ENCODE measurements around the gene KLHL17.
"Not testable (repeated sequence)": the region's sequence is repeated elsewhere in the genome, so short reads cannot be mapped to it uniquely, and the experiment has no call there.

The KLHL17 gene

GRCh38 chr1:993379-993995 lies 33.1 kb downstream of the KLHL17 start:
- Histone ChIP-seq H3K79me1 (ENCODE audit: low read depth, low read length) (peaks cover 12% of the 10 kb centered on the region), H4K8ac (ENCODE audit: low read depth, low read length) (no peak overlapping the region), H3K27me3 (ENCODE audit: control insufficient read depth in 3 of 3, insufficient read depth in 3 of 3, low read depth in 1 of 3, low read length in 3 of 3) (peaks cover 0 to 9% (median 0%) of the 10 kb centered on the region in 3 experiments), H3K4ac (ENCODE audit: low read length) (no peak overlapping the region), H4K91ac (ENCODE audit: low read depth, low read length, poor library complexity) (no peak overlapping the region), H3K27ac (replicated peaks; ENCODE audit: low read length) (no peak overlapping the region), H3K4me3 (ENCODE audit: low read length in 2 of 2) (no peak overlapping the region), H3K23ac (ENCODE audit: low read depth, low read length, poor library complexity) (no peak overlapping the region), H3K14ac (ENCODE audit: low read length) (no peak overlapping the region), H3K9me3 (replicated peaks in 1 of 2; ENCODE audit: control insufficient read depth in 2 of 2, insufficient read depth in 1 of 2, low read depth in 1 of 2, low read length in 2 of 2) (peaks cover 8 to 14% of the 10 kb centered on the region in 2 donors), H2BK12ac (ENCODE audit: low read length) (no peak overlapping the region), H3K36me3 (replicated peaks in 1 of 2; ENCODE audit: control insufficient read depth in 2 of 2, insufficient read depth in 2 of 2, low read length in 2 of 2) (peaks cover 0 to 5% of the 10 kb centered on the region in 2 donors), H3K4me1 (ENCODE audit: control insufficient read depth in 2 of 2, insufficient read depth in 1 of 2, low read depth in 1 of 2, low read length in 2 of 2) (peaks cover 13 to 19% of the 10 kb centered on the region in 2 donors), H2AK5ac (ENCODE audit: low read depth, low read length) (no peak overlapping the region), H3K18ac (ENCODE audit: low read length) (no peak overlapping the region), H2BK5ac (ENCODE audit: low read length) (no peak overlapping the region), H2AFZ (ENCODE audit: low read length) (no peak overlapping the region), H3K4me2 (ENCODE audit: insufficient read depth, low read length, poor library complexity, severe bottlenecking) (no peak overlapping the region), H2BK120ac (ENCODE audit: low read depth, low read length) (no peak overlapping the region), H2BK15ac (ENCODE audit: low read length) (no peak overlapping the region), H3K9ac (ENCODE audit: low read depth, low read length, poor library complexity) (no peak overlapping the region)
- no CpG with 5 or more reads among the region's 15 CpGs for WGBS, 2 donors (ENCODE audit: extremely low coverage in 2 of 2, insufficient read length in 2 of 2, insufficient replicate concordance in 1 of 2)
- DNase-seq (ENCODE audit: low spot score): no peak

- not testable (repeated sequence) for H3K14ac ChIP-seq (ENCODE audit: low read length); H3K18ac ChIP-seq (ENCODE audit: low read length); H2BK5ac ChIP-seq (ENCODE audit: low read length); H3K4me3 ChIP-seq (ENCODE audit: low read length in 2 of 2); H2BK12ac ChIP-seq (ENCODE audit: low read length); H3K9me3 ChIP-seq (replicated peaks in 1 of 2; ENCODE audit: control insufficient read depth in 2 of 2, insufficient read depth in 1 of 2, low read depth in 1 of 2, low read length in 2 of 2); H3K27me3 ChIP-seq (ENCODE audit: control insufficient read depth in 3 of 3, insufficient read depth in 3 of 3, low read depth in 1 of 3, low read length in 3 of 3); H2AK5ac ChIP-seq (ENCODE audit: low read depth, low read length); H4K8ac ChIP-seq (ENCODE audit: low read depth, low read length); H3K23ac ChIP-seq (ENCODE audit: low read depth, low read length, poor library complexity); DNase-seq (ENCODE audit: low spot score); H2BK15ac ChIP-seq (ENCODE audit: low read length); H4K91ac ChIP-seq (ENCODE audit: low read depth, low read length, poor library complexity); H2BK120ac ChIP-seq (ENCODE audit: low read depth, low read length); H2AFZ ChIP-seq (ENCODE audit: low read length); H3K27ac ChIP-seq (replicated peaks; ENCODE audit: low read length); H3K4ac ChIP-seq (ENCODE audit: low read length); H3K9ac ChIP-seq (ENCODE audit: low read depth, low read length, poor library complexity); H3K36me3 ChIP-seq (replicated peaks in 1 of 2; ENCODE audit: control insufficient read depth in 2 of 2, insufficient read depth in 2 of 2, low read length in 2 of 2); H3K4me2 ChIP-seq (ENCODE audit: insufficient read depth, low read length, poor library complexity, severe bottlenecking)
- H3K4me1 ChIP-seq (ENCODE audit: control insufficient read depth in 2 of 2, insufficient read depth in 1 of 2, low read depth in 1 of 2, low read length in 2 of 2): peaks cover 13 to 19% of the 10 kb centered on the region in 2 donors
- peaks cover 18% of the 10 kb centered on the region for H3K79me1 ChIP-seq (ENCODE audit: low read depth, low read length)
- WGBS, 2 donors (ENCODE audit: extremely low coverage in 2 of 2, insufficient read length in 2 of 2, insufficient replicate concordance in 1 of 2): no CpG with 5 or more reads among the region's 6 CpGs
Measured at GRCh38 chr1:994546-994945, 34.2 kb downstream of the KLHL17 start.

DNA sequence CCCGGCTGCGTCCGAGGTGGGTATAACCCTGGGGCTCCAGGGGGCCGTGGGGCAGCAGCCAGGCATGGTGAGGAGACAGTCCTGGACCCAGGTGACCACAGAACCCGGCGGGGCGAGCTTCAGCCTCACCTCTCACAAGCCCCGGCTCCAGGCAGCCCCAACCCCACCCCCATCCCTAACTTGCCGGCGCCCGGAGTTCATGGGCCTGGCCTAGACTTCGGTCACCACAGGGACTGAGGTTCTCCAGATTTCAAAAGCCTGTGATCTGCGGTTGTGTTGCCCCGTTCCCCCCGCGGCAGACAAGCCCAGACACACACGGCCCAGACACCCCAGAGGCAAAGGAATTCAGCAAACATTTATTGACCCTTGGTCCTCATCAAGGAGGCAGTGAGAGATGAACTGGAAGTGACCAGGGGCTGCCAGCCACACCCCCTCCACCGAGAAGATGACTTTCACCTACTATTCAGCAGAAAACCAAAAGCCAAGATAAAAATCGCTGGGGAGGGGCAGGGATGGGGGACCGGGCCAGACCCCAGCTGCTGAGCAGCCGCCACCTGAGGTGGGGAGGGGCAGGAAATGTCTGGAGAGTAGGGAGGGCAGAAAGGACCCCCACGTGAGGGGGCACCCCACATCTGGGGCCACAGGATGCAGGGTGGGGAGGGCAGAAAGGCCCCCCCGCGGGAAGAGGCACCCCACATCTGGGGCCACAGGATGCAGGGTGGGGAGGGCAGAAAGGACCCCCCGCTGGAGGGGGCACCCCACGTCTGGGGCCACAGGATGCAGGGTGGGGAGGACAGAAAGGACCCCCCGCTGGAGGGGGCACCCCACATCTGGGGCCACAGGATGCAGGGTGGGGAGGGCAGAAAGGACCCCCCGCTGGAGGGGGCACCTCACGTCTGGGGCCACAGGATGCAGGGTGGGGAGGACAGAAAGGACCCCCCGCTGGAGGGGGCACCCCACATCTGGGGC lies 35.6 kb downstream of the KLHL17 start:
- no peak overlapping the region for H2BK5ac ChIP-seq (ENCODE audit: low read length)
- no peak overlapping the region for H3K4ac ChIP-seq (ENCODE audit: low read length)
- no peak overlapping the region for H2BK15ac ChIP-seq (ENCODE audit: low read length)
- H2BK120ac ChIP-seq (ENCODE audit: low read depth, low read length): no peak overlapping the region
- peaks cover 15 to 19% of the 10 kb centered on the region in 2 donors for H3K4me1 ChIP-seq (ENCODE audit: control insufficient read depth in 2 of 2, insufficient read depth in 1 of 2, low read depth in 1 of 2, low read length in 2 of 2)
- H3K79me1 ChIP-seq (ENCODE audit: low read depth, low read length): peaks cover 22% of the 10 kb centered on the region
- WGBS, 2 donors (ENCODE audit: extremely low coverage in 2 of 2, insufficient read length in 2 of 2, insufficient replicate concordance in 1 of 2): no CpG with 5 or more reads among the region's 30 CpGs
- no peak overlapping the region for H4K8ac ChIP-seq (ENCODE audit: low read depth, low read length)
- H3K14ac ChIP-seq (ENCODE audit: low read length): peak overlapping the region; percentile 31
- no peak overlapping the region for H2AK5ac ChIP-seq (ENCODE audit: low read depth, low read length)
- no peak overlapping the region for H2BK12ac ChIP-seq (ENCODE audit: low read length)
- DNase-seq (ENCODE audit: low spot score): no peak
- peaks cover 8 to 10% of the 10 kb centered on the region in 2 donors for H3K9me3 ChIP-seq (replicated peaks in 1 of 2; ENCODE audit: control insufficient read depth in 2 of 2, insufficient read depth in 1 of 2, low read depth in 1 of 2, low read length in 2 of 2)
- peak overlapping the region; percentile 64 for H3K18ac ChIP-seq (ENCODE audit: low read length)
- no peak overlapping the region for H3K23ac ChIP-seq (ENCODE audit: low read depth, low read length, poor library complexity)
- peaks cover 0 to 9% (median 0%) of the 10 kb centered on the region in 3 experiments for H3K27me3 ChIP-seq (ENCODE audit: control insufficient read depth in 3 of 3, insufficient read depth in 3 of 3, low read depth in 1 of 3, low read length in 3 of 3)
- H3K4me3 ChIP-seq (ENCODE audit: low read length in 2 of 2): no peak overlapping the region
- no peak overlapping the region for H3K9ac ChIP-seq (ENCODE audit: low read depth, low read length, poor library complexity)
- H4K91ac ChIP-seq (ENCODE audit: low read depth, low read length, poor library complexity): no peak overlapping the region
- peaks cover 0 to 5% of the 10 kb centered on the region in 2 donors for H3K36me3 ChIP-seq (replicated peaks in 1 of 2; ENCODE audit: control insufficient read depth in 2 of 2, insufficient read depth in 2 of 2, low read length in 2 of 2)
- no peak overlapping the region for H2AFZ ChIP-seq (ENCODE audit: low read length)
- H3K4me2 ChIP-seq (ENCODE audit: insufficient read depth, low read length, poor library complexity, severe bottlenecking): no peak overlapping the region
- H3K27ac ChIP-seq (replicated peaks; ENCODE audit: low read length): peak overlapping the region; percentile 27
